K562 (cell line): ENCODE results near the gene SLC25A1. TPM values are rescaled to one million over a fixed set of nuclear protein-coding genes. Genes with fewer than 3 reads are reported as not detected.

Experiments used
- ATAC-seq: fragments of 200-7000 bp; cut with Tn5 transposase; 3 replicates; pipeline ENCODE4 v1.9.1; 2020; ENCODE audit warnings: moderate library complexity
- BruUV-seq: library from RNA; stranded (reverse); fragments of 400-500 nt; replicated peaks from 2 replicates; lab custom pipeline; 2021; lab: Mats Ljungman, UMichigan
- CTCF ChIA-PET: fragments of 300-600 bp; formaldehyde crosslinking; extraction: SDS; loops from one replicate; lab custom pipeline; 2021; ENCODE audit warnings: low intra/inter-chr PET ratio; lab: Yijun Ruan, JAX
- POLR2A ChIA-PET: fragments of 300-600, 350-650 bp; sonication (Branson Sonifier 250); formaldehyde crosslinking; extraction: SDS; loops from one replicate; lab custom pipeline; 2021; ENCODE audit warnings: antibody characterized with exemption, inconsistent platforms; lab: Yijun Ruan, JAX
- DNase-seq, 4 experiments: peaks; one replicate each; pipeline versions ENCODE4 v3.0.0 to v3.0.0-alpha.2; 2011 to 2018; ENCODE audit warnings: low spot score in 3 of 4, mixed read lengths in 3 of 4; ENCODE audit errors: extremely low read depth in 1 of 4
- FAIRE-seq: peaks from 2 replicates; lab custom pipeline; 2011; peaks lifted over from hg19 to GRCh38; lab: Jason Lieb, UNC
- H2AFZ ChIP-seq: 2 replicates; pipeline ENCODE4 v1.6.0; 2011; ENCODE audit warnings: low read depth, low read length, control low read depth, inconsistent platforms
- H3K27ac ChIP-seq: fragments of 200-600 bp; 3 replicates; pipeline ENCODE4 v1.8.0; 2011; ENCODE audit warnings: low read depth, mild to moderate bottlenecking, control low read depth, inconsistent platforms, low read length, moderate library complexity, mixed read lengths; ENCODE audit errors: extremely low read depth
- H3K27me3 ChIP-seq, 2 experiments: fragments of 300-600 bp in 1 of 2; 2 replicates in 1 of 2; 3 replicates in 1 of 2; pipeline versions ENCODE4 v1.6.0 to v1.8.0; 2011; ENCODE audit warnings: inconsistent platforms in 2 of 2, low read length in 2 of 2, mild to moderate bottlenecking in 1 of 2, mixed read lengths in 1 of 2, moderate library complexity in 1 of 2; ENCODE audit not compliant: control insufficient read depth in 2 of 2, insufficient read depth in 2 of 2
- H3K36me3 ChIP-seq: fragments of 300-600 bp; 3 replicates; pipeline ENCODE4 v1.8.0; 2011; ENCODE audit warnings: mild to moderate bottlenecking, low read length, inconsistent platforms; ENCODE audit not compliant: control insufficient read depth, insufficient read depth
- H3K4me1 ChIP-seq, 2 experiments: fragments of 200-600 bp in 1 of 2; replicated peaks in 1 of 2; 2 replicates in 1 of 2; 3 replicates in 1 of 2; pipeline versions ENCODE4 v1.5.1 to v1.8.0; 2011; ENCODE audit warnings: inconsistent platforms in 2 of 2, low read length in 2 of 2, mild to moderate bottlenecking in 1 of 2, mixed read lengths in 1 of 2, moderate library complexity in 1 of 2; ENCODE audit not compliant: control insufficient read depth in 2 of 2, insufficient read depth in 2 of 2
- H3K4me2 ChIP-seq: 2 replicates; pipeline ENCODE4 v1.6.1; 2011; ENCODE audit warnings: low read length, control low read depth, inconsistent platforms, mixed read lengths; ENCODE audit not compliant: insufficient read depth
- H3K4me3 ChIP-seq: fragments of 200-600 bp; sonication (generic), shearing (Covaris generic); 2 replicates; pipeline ENCODE4 v1.5.1; 2016; ENCODE audit warnings: control low read depth, inconsistent platforms
- H3K79me2 ChIP-seq: fragments of 200-600 bp; 3 replicates; pipeline ENCODE4 v1.8.0; 2011; ENCODE audit warnings: low read length, inconsistent platforms; ENCODE audit not compliant: control insufficient read depth, insufficient read depth
- H3K9ac ChIP-seq, 2 experiments: 2 replicates each; pipeline versions ENCODE4 v1.6.0 to v1.6.1; 2011; ENCODE audit warnings: low read depth in 2 of 2, low read length in 2 of 2, control low read depth in 1 of 2, inconsistent platforms in 1 of 2, mild to moderate bottlenecking in 1 of 2, mixed read lengths in 1 of 2; ENCODE audit not compliant: insufficient read depth in 1 of 2
- H3K9me1 ChIP-seq: one replicate; pipeline ENCODE4 v1.6.0; 2011; ENCODE audit warnings: inconsistent platforms, mild to moderate bottlenecking, low read length, moderate library complexity; ENCODE audit not compliant: control insufficient read depth, insufficient read depth
- H3K9me3 ChIP-seq: replicated peaks from 2 replicates; pipeline ENCODE4 v1.5.1; 2011; ENCODE audit warnings: low read depth, low read length, inconsistent platforms; ENCODE audit not compliant: control insufficient read depth, insufficient read depth
- H4K20me1 ChIP-seq: replicated peaks from 2 replicates; pipeline ENCODE4 v1.6.1; 2011; ENCODE audit warnings: low read length, inconsistent platforms, mixed read lengths; ENCODE audit not compliant: control insufficient read depth, insufficient read depth
- BRD4 ChIP-seq: fragments of 200-600 bp; sonication (generic); IDR thresholded peaks from 2 replicates; pipeline ENCODE4 v1.6.1; 2017; ENCODE audit warnings: inconsistent platforms
- BRD9 ChIP-seq: fragments of 450-650 bp; IDR thresholded peaks from 2 replicates; pipeline ENCODE4 v1.6.1; 2018; ENCODE audit warnings: low read depth; ENCODE audit not compliant: partially characterized antibody
- EHMT2 ChIP-seq: fragments of 450-650 bp; IDR thresholded peaks from 2 replicates; pipeline ENCODE4 v1.6.1; 2018; ENCODE audit warnings: antibody characterized with exemption
- ESRRB ChIP-seq: fragments of 250-450 bp; sonication (Bioruptor Pico); IDR thresholded peaks from 2 replicates; pipeline ENCODE4 v1.5.0; 2020; ENCODE audit warnings: mild to moderate bottlenecking, moderate library complexity, borderline replicate concordance
- PPARD ChIP-seq: fragments of 250-450 bp; sonication (Bioruptor Pico); IDR thresholded peaks from 2 replicates; pipeline ENCODE4 v1.8.0; 2022; ENCODE audit warnings: inconsistent platforms, mild to moderate bottlenecking, moderate library complexity
- ZFP1 ChIP-seq: fragments of 450-650 bp; formaldehyde crosslinking; IDR thresholded peaks from 2 replicates; pipeline ENCODE4 v1.4.0; 2020; ENCODE audit warnings: mild to moderate bottlenecking, mixed read lengths
- ZFP36 ChIP-seq: fragments of 150-350 bp; IDR thresholded peaks from 2 replicates; pipeline ENCODE4 v1.6.1; 2018; ENCODE audit warnings: low read length, low read depth; ENCODE audit not compliant: partially characterized antibody
- ZNF124 ChIP-seq: sonication (generic); formaldehyde crosslinking; IDR thresholded peaks from 2 replicates; pipeline ENCODE4 v1.8.1; 2022; ENCODE audit warnings: missing genetic modification reagents
- WGBS: fragments of 100-300 bp; shearing (Covaris generic); methylation state at CpG from one replicate; pipeline ENCODE4 v1.1.6; 2016; ENCODE audit warnings: low coverage, mixed read lengths; ENCODE audit not compliant: insufficient coverage; ENCODE audit errors: missing lambda C conversion rate; 5-methylcytosine and 5-hydroxymethylcytosine counted together
- in situ Hi-C: fragments of 300-500 bp; cut with MboI; formaldehyde crosslinking; loops from 4 replicates; pipeline ENCODE4 v1.15.0; 2018; ENCODE audit warnings: inconsistent platforms, mixed read lengths
- intact Hi-C: fragments of 100-400 bp; cut with micrococcal nuclease; formaldehyde crosslinking; loops from 2 replicates; pipeline ENCODE4 v1.14.2; 2022
- polyA plus RNA-seq, 8 experiments: library from polyadenylated mRNA; depleted of rRNA in 4 of 8; stranded (reverse) in 5 of 8; unstranded in 3 of 8; fragments of >200 nt; fragmentation: Nextera tagmentation in 2 of 8; fragmentation: Illumina TruSeq in 1 of 8; extraction: Ambion mirVana in 2 of 8; extraction: Trizol in 1 of 8; gene quantifications; 2 replicates each; pipeline versions ENCODE4 v1.2.1 to v1.2.3, GENCODE V29; 2011 to 2014; ENCODE audit warnings: inconsistent platforms in 1 of 8, missing spikeins in 1 of 8
- total RNA-seq, 7 experiments: library from RNA; depleted of rRNA in 6 of 7; stranded (reverse); fragments of >200 nt in 6 of 7; fragmentation: Illumina TruSeq in 2 of 7; extraction: Trizol in 2 of 7; gene quantifications; 2 replicates each; pipeline versions ENCODE4 v1.2.1 to v1.2.3, GENCODE V29; 2011 to 2021; ENCODE audit warnings: low replicate concordance in 1 of 7
- TF ChIP-seq, protein P1 (sequence below): fragments of 250-450 bp; sonication (Bioruptor Pico); IDR thresholded peaks from 2 replicates; pipeline ENCODE4 v1.9.0; 2021; ENCODE audit warnings: mild to moderate bottlenecking, inconsistent platforms
- TF ChIP-seq, protein P2 (sequence below): fragments of 450-650 bp; IDR thresholded peaks from 2 replicates; pipeline ENCODE4 v1.6.1; 2016
- TF ChIP-seq, protein P3 (sequence below): fragments of 150-350 bp; IDR thresholded peaks from 2 replicates; pipeline ENCODE4 v1.6.1; 2014; ENCODE audit warnings: low read depth, mild to moderate bottlenecking, low read length, borderline replicate concordance
- TF ChIP-seq, protein P4 (sequence below): sonication (generic); formaldehyde crosslinking; IDR thresholded peaks from 2 replicates; pipeline ENCODE4 v1.8.0; 2022; ENCODE audit warnings: mild to moderate bottlenecking, missing genetic modification reagents

SLC25A1 gene
- total and polyA plus RNA-seq, 9 of the 15 experiments (the other 6 are each of a cell fraction or from before 2014, with no cell fraction given) = 11.0 to 408 (median 110) TPM

DNA sequence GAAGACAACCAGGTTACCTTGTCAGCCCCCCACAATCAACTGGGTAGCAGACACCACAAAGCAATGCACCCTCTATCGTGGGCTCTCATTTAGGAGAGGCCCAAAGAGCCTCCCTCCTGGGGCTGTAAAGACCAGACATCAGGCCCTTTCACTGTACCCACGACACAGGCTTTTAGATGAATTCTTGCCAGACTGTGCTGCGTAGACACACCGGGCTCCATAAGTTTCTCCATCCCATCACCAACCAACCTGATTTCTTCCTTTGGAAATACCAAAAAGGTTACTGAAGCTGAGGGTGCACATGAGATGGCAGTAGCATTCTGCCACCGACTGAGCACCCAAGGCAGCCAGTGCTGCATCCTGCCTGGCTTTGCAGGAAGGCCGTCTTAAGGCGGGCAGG lies 46.4 kb upstream of the SLC25A1 start (continued):
- TF ChIP-seq, protein P1, sequence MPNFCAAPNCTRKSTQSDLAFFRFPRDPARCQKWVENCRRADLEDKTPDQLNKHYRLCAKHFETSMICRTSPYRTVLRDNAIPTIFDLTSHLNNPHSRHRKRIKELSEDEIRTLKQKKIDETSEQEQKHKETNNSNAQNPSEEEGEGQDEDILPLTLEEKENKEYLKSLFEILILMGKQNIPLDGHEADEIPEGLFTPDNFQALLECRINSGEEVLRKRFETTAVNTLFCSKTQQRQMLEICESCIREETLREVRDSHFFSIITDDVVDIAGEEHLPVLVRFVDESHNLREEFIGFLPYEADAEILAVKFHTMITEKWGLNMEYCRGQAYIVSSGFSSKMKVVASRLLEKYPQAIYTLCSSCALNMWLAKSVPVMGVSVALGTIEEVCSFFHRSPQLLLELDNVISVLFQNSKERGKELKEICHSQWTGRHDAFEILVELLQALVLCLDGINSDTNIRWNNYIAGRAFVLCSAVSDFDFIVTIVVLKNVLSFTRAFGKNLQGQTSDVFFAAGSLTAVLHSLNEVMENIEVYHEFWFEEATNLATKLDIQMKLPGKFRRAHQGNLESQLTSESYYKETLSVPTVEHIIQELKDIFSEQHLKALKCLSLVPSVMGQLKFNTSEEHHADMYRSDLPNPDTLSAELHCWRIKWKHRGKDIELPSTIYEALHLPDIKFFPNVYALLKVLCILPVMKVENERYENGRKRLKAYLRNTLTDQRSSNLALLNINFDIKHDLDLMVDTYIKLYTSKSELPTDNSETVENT = 0 out of 2 replicates have a peak, but pooled peaks have one; percentile 19
- no peak for TF ChIP-seq PPARD (CRISPR knock-in tag)
- TF ChIP-seq EHMT2 = no peak
- TF ChIP-seq ZFP1 = no peak
- no peak for TF ChIP-seq ZFP36
- TF ChIP-seq, all 486 proteins: peak for 5

DNA sequence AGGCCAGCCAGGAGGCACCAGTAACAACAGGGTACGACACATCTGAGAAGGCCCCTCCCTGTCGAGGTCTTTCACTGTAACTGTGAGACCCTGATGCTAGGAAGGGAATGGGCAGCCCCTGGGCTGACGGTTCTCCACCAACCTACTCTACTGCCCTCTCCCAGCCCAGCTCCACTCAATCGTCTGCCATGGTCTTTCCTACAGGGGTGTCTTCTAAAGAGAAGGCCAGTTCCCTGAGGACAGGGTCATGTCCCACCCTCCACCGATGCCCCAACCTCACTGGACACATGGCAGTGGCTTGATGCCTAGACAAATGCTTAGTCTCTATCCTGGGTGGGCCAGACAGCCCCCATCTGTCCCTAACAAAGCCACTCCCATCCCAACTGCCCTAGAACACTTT lies 46.0 kb upstream of the SLC25A1 start:
- 15% methylated on average over 5 of the region's 5 CpGs for WGBS
- Histone ChIP-seq H3K27me3 (peaks cover under 1 to 4% of the 10 kb centered on the region in 2 experiments; a peak in 3 of 5 replicates), H3K9me1 (no peaks in the 10 kb centered on the region), H3K27ac (no peak overlapping the region), H3K36me3 (no peaks in the 10 kb centered on the region), H3K79me2 (no peaks in the 10 kb centered on the region), H3K4me3 (no peak overlapping the region), H3K9me3 (no peaks in the 10 kb centered on the region), H3K9ac (no peak overlapping the region), H3K4me2 (no peak overlapping the region), H4K20me1 (no peaks in the 10 kb centered on the region), H3K4me1 (no peaks in the 10 kb centered on the region), H2AFZ (no peak overlapping the region)
- POLR2A ChIA-PET = interaction anchor here (1.5 to 3.0 kb wide), 3 partner anchors 11 to 19 kb away, joined by 8 to 13 read pairs (median 10); no protein-coding TSS in a partner anchor
- ATAC-seq (no peak), DNase-seq (no peak), FAIRE-seq (no peak)
- CTCF ChIA-PET = no interaction called here
- BruUV-seq = no TSS peak
- intact Hi-C loops = no loop called here
- in situ Hi-C loops = no loop called here
- TF ChIP-seq BRD9 (no peak), ZNF124 (CRISPR knock-in tag) (no peak), ESRRB (no peak), BRD4 (no peak)
- TF ChIP-seq, protein P2, sequence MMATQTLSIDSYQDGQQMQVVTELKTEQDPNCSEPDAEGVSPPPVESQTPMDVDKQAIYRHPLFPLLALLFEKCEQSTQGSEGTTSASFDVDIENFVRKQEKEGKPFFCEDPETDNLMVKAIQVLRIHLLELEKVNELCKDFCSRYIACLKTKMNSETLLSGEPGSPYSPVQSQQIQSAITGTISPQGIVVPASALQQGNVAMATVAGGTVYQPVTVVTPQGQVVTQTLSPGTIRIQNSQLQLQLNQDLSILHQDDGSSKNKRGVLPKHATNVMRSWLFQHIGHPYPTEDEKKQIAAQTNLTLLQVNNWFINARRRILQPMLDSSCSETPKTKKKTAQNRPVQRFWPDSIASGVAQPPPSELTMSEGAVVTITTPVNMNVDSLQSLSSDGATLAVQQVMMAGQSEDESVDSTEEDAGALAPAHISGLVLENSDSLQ = no peak
- TF ChIP-seq, protein P3, sequence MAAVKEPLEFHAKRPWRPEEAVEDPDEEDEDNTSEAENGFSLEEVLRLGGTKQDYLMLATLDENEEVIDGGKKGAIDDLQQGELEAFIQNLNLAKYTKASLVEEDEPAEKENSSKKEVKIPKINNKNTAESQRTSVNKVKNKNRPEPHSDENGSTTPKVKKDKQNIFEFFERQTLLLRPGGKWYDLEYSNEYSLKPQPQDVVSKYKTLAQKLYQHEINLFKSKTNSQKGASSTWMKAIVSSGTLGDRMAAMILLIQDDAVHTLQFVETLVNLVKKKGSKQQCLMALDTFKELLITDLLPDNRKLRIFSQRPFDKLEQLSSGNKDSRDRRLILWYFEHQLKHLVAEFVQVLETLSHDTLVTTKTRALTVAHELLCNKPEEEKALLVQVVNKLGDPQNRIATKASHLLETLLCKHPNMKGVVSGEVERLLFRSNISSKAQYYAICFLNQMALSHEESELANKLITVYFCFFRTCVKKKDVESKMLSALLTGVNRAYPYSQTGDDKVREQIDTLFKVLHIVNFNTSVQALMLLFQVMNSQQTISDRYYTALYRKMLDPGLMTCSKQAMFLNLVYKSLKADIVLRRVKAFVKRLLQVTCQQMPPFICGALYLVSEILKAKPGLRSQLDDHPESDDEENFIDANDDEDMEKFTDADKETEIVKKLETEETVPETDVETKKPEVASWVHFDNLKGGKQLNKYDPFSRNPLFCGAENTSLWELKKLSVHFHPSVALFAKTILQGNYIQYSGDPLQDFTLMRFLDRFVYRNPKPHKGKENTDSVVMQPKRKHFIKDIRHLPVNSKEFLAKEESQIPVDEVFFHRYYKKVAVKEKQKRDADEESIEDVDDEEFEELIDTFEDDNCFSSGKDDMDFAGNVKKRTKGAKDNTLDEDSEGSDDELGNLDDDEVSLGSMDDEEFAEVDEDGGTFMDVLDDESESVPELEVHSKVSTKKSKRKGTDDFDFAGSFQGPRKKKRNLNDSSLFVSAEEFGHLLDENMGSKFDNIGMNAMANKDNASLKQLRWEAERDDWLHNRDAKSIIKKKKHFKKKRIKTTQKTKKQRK = no peak
- TF ChIP-seq, protein P4, sequence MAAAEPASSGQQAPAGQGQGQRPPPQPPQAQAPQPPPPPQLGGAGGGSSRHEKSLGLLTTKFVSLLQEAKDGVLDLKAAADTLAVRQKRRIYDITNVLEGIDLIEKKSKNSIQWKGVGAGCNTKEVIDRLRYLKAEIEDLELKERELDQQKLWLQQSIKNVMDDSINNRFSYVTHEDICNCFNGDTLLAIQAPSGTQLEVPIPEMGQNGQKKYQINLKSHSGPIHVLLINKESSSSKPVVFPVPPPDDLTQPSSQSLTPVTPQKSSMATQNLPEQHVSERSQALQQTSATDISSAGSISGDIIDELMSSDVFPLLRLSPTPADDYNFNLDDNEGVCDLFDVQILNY (CRISPR knock-in tag) = no peak
